Middle frontal gyrus (tissue), 1 donor: ENCODE measurements around the gene TNN.
"Not testable (repeated sequence)": the region's sequence is repeated elsewhere in the genome, so short reads cannot be mapped to it uniquely, and the experiment has no call there.

Experiments
- DNase-seq: peaks from one replicate; pipeline ENCODE4 v3.0.0-alpha.2; 2015; ENCODE audit warnings: low spot score; ENCODE audit errors: extremely low spot score

Gene TNN

GRCh38 chr1:175070818-175071217 is 3.2 kb downstream of the TNN start:
- DNase-seq, result no peak

GRCh38 chr1:175071276-175071943 is 3.8 kb downstream of the TNN start:
- DNase-seq, result no peak

- peak; percentile 42 for DNase-seq
These were observed 4.7 kb downstream of the TNN start for GRCh38 chr1:175072099-175072951.

GRCh38 chr1:175073061-175073460 is 5.4 kb downstream of the TNN start:
- no peak for DNase-seq

GRCh38 chr1:175073633-175074032 is 6.0 kb downstream of the TNN start:
- no peak for DNase-seq

- no peak for DNase-seq
These were observed 8.2 kb downstream of the TNN start for GRCh38 chr1:175075572-175076568.

- no peak for DNase-seq
These were observed 9.9 kb downstream of the TNN start for GRCh38 chr1:175077356-175078030.

- DNase-seq, result no peak
These were observed 11.0 kb downstream of the TNN start for GRCh38 chr1:175078629-175079028.

- no peak for DNase-seq
These were observed 11.7 kb downstream of the TNN start for GRCh38 chr1:175079338-175079737.

GRCh38 chr1:175080030-175080429 is 12.4 kb downstream of the TNN start:
- no peak for DNase-seq

- DNase-seq, result no peak
These were observed 14.3 kb downstream of the TNN start for GRCh38 chr1:175081983-175082382.

- DNase-seq, result no peak
These were observed 20.9 kb downstream of the TNN start for GRCh38 chr1:175088525-175088951.

- DNase-seq, result no peak
These were observed 21.6 kb downstream of the TNN start for GRCh38 chr1:175089136-175089718.

- DNase-seq, result no peak
These were observed 23.1 kb downstream of the TNN start for GRCh38 chr1:175090780-175091179.

GRCh38 chr1:175094626-175095025 is 27.0 kb downstream of the TNN start:
- no peak for DNase-seq

GRCh38 chr1:175095069-175095468 is 27.4 kb downstream of the TNN start:
- no peak for DNase-seq

GRCh38 chr1:175095978-175096607 is 28.5 kb downstream of the TNN start:
- DNase-seq, result no peak

GRCh38 chr1:175097361-175097760 is 29.7 kb downstream of the TNN start:
- no peak for DNase-seq

GRCh38 chr1:175099916-175100315 is 32.3 kb downstream of the TNN start:
- no peak for DNase-seq

GRCh38 chr1:175102166-175102565 is 34.5 kb downstream of the TNN start:
- DNase-seq, result not testable (repeated sequence)
